Endothelial cell of umbilical vein (primary cell): ENCODE results near the gene KIF6.

Experiments used
- CTCF ChIP-seq, 2 donors: IDR thresholded peaks; 1 replicate in 1 of 2; 2 replicates in 1 of 2; pipeline ENCODE4 v1.5.1; 2011; ENCODE audit warnings: low read length in 2 of 2, mild to moderate bottlenecking in 2 of 2, moderate library complexity in 2 of 2, control low read depth in 1 of 2, inconsistent platforms in 1 of 2, low read depth in 1 of 2; ENCODE audit not compliant: insufficient read depth in 1 of 2; ENCODE audit errors: extremely low read depth in 1 of 2
- EZH2 ChIP-seq: IDR thresholded peaks from 2 replicates; pipeline ENCODE4 v1.6.1; 2012; ENCODE audit warnings: borderline replicate concordance, low read depth, mild to moderate bottlenecking, moderate library complexity, low read length, inconsistent platforms; ENCODE audit not compliant: severe bottlenecking
- FOS ChIP-seq: IDR thresholded peaks from 2 replicates; pipeline ENCODE4 v1.6.1; 2011; ENCODE audit warnings: mild to moderate bottlenecking, low read length, moderate library complexity, borderline replicate concordance; ENCODE audit not compliant: insufficient read depth
- GATA2 ChIP-seq: IDR thresholded peaks from 2 replicates; pipeline ENCODE4 v1.7.0; 2011; ENCODE audit warnings: low read depth, mild to moderate bottlenecking, moderate library complexity, mixed read lengths, low read length; ENCODE audit not compliant: insufficient read length, insufficient read depth
- JUN ChIP-seq: IDR thresholded peaks from 2 replicates; pipeline ENCODE4 v1.6.1; 2011; ENCODE audit warnings: borderline replicate concordance, low read depth; ENCODE audit not compliant: insufficient read length, insufficient read depth
- MAX ChIP-seq: IDR thresholded peaks from 2 replicates; pipeline ENCODE4 v1.6.1; 2011; ENCODE audit not compliant: insufficient read depth, insufficient read length
- MYC ChIP-seq: IDR thresholded peaks from one replicate; pipeline ENCODE4 v1.6.1; 2011; ENCODE audit warnings: mild to moderate bottlenecking, low read depth, low read length
- POLR2A ChIP-seq: IDR thresholded peaks from 2 replicates; pipeline ENCODE4 v1.6.1; 2012; ENCODE audit warnings: low read depth, mild to moderate bottlenecking, control low read depth, low read length
- POLR2AphosphoS5 ChIP-seq: IDR thresholded peaks from 2 replicates; pipeline ENCODE4 v1.6.1; 2012; ENCODE audit warnings: low read depth, mild to moderate bottlenecking, control low read depth, low read length, moderate library complexity; ENCODE audit not compliant: insufficient read depth

- TF ChIP-seq CTCF (IDR thresholded peaks at IDR 0.05; ENCODE audit: extremely low read depth in 1 of 2, insufficient read depth in 1 of 2, low read depth in 1 of 2, low read length in 2 of 2), result no peak
- TF ChIP-seq EZH2, result no peak
- TF ChIP-seq POLR2AphosphoS5, result no peak
- TF ChIP-seq POLR2A, result no peak
- no peak for TF ChIP-seq JUN
- TF ChIP-seq MAX, result no peak
- TF ChIP-seq FOS, result no peak
- TF ChIP-seq MYC, result no peak
- TF ChIP-seq GATA2, result no peak
Measured at GRCh38 chr6:39313526-39314272, 411.5 kb downstream of the KIF6 start.
